KMS-11 (cell line): ENCODE results near the gene TSPAN11.

Experiments
- H2AFZ ChIP-seq: fragments of 200-600 bp; sonication (generic); 2 replicates; pipeline ENCODE4 v1.6.1; 2016; ENCODE audit warnings: antibody characterized with exemption, mixed run types, low read depth
- H3K27ac ChIP-seq: fragments of 200-600 bp; sonication (generic); 2 replicates; pipeline ENCODE4 v1.6.1; 2016; ENCODE audit warnings: mild to moderate bottlenecking, mixed run types
- H3K27me3 ChIP-seq: fragments of 200-600 bp; sonication (generic); 2 replicates; pipeline ENCODE4 v1.6.1; 2017; ENCODE audit warnings: mild to moderate bottlenecking, low read depth, mixed run types, moderate library complexity; ENCODE audit not compliant: insufficient read depth
- H3K36me3 ChIP-seq: fragments of 200-600 bp; sonication (generic); 2 replicates; pipeline ENCODE4 v1.6.1; 2017; ENCODE audit warnings: mild to moderate bottlenecking, mixed run types; ENCODE audit not compliant: insufficient read depth
- H3K4me1 ChIP-seq: fragments of 200-600 bp; sonication (generic); 2 replicates; pipeline ENCODE4 v1.6.1; 2016; ENCODE audit warnings: mild to moderate bottlenecking, low read depth, mixed run types; ENCODE audit not compliant: poor library complexity, severe bottlenecking
- H3K4me2 ChIP-seq: fragments of 200-600 bp; sonication (generic); 2 replicates; pipeline ENCODE4 v1.7.0; 2016; ENCODE audit warnings: mild to moderate bottlenecking, mixed run types
- H3K4me3 ChIP-seq: fragments of 200-600 bp; sonication (generic); IDR thresholded peaks from 2 replicates; pipeline ENCODE4 v1.6.1; 2017; ENCODE audit warnings: low read depth, low read length, mixed read lengths; ENCODE audit not compliant: insufficient read depth
- H3K79me2 ChIP-seq: fragments of 200-600 bp; sonication (generic); 2 replicates; pipeline ENCODE4 v1.6.1; 2016; ENCODE audit warnings: low read depth, mixed run types; ENCODE audit not compliant: insufficient read depth
- H3K9ac ChIP-seq: fragments of 200-600 bp; sonication (generic); 2 replicates; pipeline ENCODE4 v1.6.1; 2016; ENCODE audit warnings: mild to moderate bottlenecking, mixed run types
- H4K20me1 ChIP-seq: fragments of 200-600 bp; sonication (generic); 2 replicates; pipeline ENCODE4 v1.6.1; 2016; ENCODE audit warnings: mild to moderate bottlenecking, mixed run types; ENCODE audit not compliant: insufficient read depth
- TF ChIP-seq, protein P1 (sequence below): fragments of 200-600 bp; sonication (generic); conservative IDR thresholded peaks from 2 replicates; pipeline ENCODE4 v1.6.1; 2017; ENCODE audit warnings: low read depth, mild to moderate bottlenecking, antibody characterized with exemption, low read length, moderate library complexity, mixed read lengths

Gene TSPAN11

DNA sequence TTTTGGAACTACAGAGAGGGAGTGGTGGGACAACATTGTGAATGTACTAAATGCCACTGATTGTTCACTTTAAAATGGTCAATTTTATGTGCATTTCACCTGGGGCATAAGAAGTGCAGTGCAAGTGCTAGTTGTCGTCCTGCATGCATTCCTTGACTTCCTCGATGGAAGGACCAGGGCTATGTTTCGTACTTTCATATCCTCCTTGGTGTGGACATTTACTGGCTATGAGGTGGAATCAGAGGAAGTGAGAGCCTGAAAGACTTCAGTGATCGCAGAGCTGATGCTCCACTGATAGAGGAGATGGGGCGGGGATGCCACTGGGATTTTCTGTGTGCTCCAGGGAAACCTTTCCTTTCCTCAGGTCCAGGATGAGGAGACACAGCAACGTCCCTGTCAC lies 93.0 kb downstream of the TSPAN11 start:
- Histone ChIP-seq H3K79me2 (no peaks in the 10 kb centered on the region), H2AFZ (no peak overlapping the region), H3K36me3 (no peaks in the 10 kb centered on the region), H4K20me1 (no peaks in the 10 kb centered on the region), H3K4me3 (no peak overlapping the region), H3K27me3 (no peaks in the 10 kb centered on the region), H3K4me1 (no peaks in the 10 kb centered on the region), H3K9ac (no peak overlapping the region), H3K27ac (no peak overlapping the region), H3K4me2 (no peak overlapping the region)
- TF ChIP-seq, protein P1, sequence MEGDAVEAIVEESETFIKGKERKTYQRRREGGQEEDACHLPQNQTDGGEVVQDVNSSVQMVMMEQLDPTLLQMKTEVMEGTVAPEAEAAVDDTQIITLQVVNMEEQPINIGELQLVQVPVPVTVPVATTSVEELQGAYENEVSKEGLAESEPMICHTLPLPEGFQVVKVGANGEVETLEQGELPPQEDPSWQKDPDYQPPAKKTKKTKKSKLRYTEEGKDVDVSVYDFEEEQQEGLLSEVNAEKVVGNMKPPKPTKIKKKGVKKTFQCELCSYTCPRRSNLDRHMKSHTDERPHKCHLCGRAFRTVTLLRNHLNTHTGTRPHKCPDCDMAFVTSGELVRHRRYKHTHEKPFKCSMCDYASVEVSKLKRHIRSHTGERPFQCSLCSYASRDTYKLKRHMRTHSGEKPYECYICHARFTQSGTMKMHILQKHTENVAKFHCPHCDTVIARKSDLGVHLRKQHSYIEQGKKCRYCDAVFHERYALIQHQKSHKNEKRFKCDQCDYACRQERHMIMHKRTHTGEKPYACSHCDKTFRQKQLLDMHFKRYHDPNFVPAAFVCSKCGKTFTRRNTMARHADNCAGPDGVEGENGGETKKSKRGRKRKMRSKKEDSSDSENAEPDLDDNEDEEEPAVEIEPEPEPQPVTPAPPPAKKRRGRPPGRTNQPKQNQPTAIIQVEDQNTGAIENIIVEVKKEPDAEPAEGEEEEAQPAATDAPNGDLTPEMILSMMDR = no peak

DNA sequence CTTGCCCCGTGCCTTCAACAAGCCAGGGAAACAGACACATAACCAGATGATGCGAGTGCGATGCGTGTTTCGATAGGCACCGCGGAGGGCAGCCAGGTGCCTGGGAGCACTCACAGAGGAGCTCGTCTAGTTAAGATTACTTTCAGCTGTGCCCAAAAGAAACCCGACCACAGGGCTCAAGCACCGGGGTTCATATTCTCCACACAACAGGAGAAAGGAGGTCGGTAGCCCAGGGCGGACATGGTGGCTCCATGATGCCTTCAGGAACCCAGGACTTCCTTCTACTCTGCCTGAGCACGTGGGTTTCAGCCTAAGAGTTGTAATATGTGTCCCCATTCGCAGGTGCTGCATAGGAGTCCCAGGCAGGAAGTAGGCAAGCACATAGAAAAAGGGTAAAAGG lies 93.4 kb downstream of the TSPAN11 start:
- H4K20me1 ChIP-seq = no peaks in the 10 kb centered on the region
- H3K9ac ChIP-seq = no peak overlapping the region
- H3K27ac ChIP-seq = no peak overlapping the region
- no peaks in the 10 kb centered on the region for H3K79me2 ChIP-seq
- no peaks in the 10 kb centered on the region for H3K36me3 ChIP-seq
- no peaks in the 10 kb centered on the region for H3K27me3 ChIP-seq
- H3K4me3 ChIP-seq = no peak overlapping the region
- TF ChIP-seq, protein P1 = no peak
- no peak overlapping the region for H2AFZ ChIP-seq
- no peaks in the 10 kb centered on the region for H3K4me1 ChIP-seq
- H3K4me2 ChIP-seq = no peak overlapping the region

DNA sequence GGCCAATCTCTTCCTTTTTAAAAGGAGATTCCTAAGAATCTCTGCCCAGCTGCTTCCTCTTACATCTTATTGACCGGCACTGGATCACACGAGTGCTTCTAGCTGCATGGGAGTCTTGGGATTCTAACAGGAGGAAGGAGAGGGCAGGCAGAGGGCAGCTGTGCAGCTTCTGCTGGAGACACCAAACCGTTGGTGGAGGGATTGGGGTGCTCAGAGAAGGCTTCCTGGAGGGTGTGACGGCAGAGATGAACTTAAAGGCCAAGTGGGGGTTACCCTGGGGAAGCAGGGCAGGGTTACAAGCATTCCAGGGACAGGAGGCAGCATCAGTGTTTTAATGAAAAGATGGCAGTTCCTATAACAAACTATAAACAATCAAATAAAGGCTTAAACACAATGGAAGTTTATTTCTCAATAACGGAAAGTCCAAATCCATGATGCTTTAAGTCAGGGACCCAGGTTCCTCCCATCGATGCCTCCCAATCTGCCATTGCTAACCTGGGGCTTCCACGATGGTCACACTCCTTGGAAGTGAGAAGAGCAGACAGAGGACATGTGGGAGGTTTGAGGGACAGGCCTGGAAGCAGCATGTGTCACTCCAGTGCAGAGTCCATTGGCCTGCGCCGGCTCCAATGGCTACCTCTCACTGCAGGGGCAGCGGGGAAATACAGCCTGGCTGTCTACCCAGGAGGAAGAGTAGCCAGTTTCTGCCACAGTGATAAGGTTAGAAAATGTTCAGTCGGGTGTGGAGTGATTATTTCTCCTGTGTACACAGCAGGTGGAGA lies 94.0 kb downstream of the TSPAN11 start:
- no peak overlapping the region for H3K4me2 ChIP-seq
- H3K79me2 ChIP-seq = no peaks in the 10 kb centered on the region
- no peaks in the 10 kb centered on the region for H4K20me1 ChIP-seq
- no peaks in the 10 kb centered on the region for H3K4me1 ChIP-seq
- no peaks in the 10 kb centered on the region for H3K36me3 ChIP-seq
- H3K4me3 ChIP-seq = no peak overlapping the region
- H3K9ac ChIP-seq = no peak overlapping the region
- TF ChIP-seq, protein P1 = no peak
- no peak overlapping the region for H3K27ac ChIP-seq
- H3K27me3 ChIP-seq = no peaks in the 10 kb centered on the region
- no peak overlapping the region for H2AFZ ChIP-seq

DNA sequence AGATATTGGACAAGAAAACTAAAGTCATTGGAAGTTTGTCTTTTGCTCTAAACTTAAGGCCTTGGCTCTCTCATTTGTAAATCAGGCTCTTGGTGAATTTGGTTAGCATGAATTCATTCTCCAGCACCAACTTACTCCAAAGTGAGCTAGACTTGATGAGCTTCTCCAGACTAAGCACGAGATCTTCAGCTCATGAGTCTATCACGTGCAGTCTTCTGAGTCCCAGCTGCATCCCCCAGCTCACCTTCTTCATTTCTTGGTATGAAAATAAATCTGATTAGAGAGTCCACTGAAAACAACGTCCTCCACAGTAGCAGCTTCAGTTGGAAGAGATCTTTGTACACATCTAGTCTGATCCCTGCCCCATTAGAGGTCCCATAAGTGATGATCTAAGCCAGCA lies 94.6 kb downstream of the TSPAN11 start:
- no peak overlapping the region for H3K27ac ChIP-seq
- H3K4me3 ChIP-seq = no peak overlapping the region
- H3K27me3 ChIP-seq = no peaks in the 10 kb centered on the region
- no peaks in the 10 kb centered on the region for H4K20me1 ChIP-seq
- H3K4me1 ChIP-seq = no peaks in the 10 kb centered on the region
- H3K36me3 ChIP-seq = no peaks in the 10 kb centered on the region
- TF ChIP-seq, protein P1 = no peak
- H3K4me2 ChIP-seq = no peak overlapping the region
- no peaks in the 10 kb centered on the region for H3K79me2 ChIP-seq
- H3K9ac ChIP-seq = no peak overlapping the region
- no peak overlapping the region for H2AFZ ChIP-seq
